Calu3 (cell line): ENCODE results near the gene GALNT15. TPM values are rescaled to one million over a fixed set of nuclear protein-coding genes. Genes with fewer than 3 reads are reported as not detected.

Experiments
- BruUV-seq: library from RNA; stranded (reverse); fragments of 400-500 nt; replicated peaks from 2 replicates; lab custom pipeline; 2021; lab: Mats Ljungman, UMichigan
- CTCF ChIA-PET: fragments of 300-600 bp; sonication (Branson Sonifier 250); formaldehyde crosslinking; loops from one replicate; lab custom pipeline; 2022; ENCODE audit warnings: antibody characterized with exemption; lab: Charles Lee
- DNase-seq: peaks from one replicate; pipeline ENCODE4 v3.0.0; 2022
- H3K27ac Mint-ChIP-seq: one replicate; pipeline ENCODE4 v1.8.0; 2022; ENCODE audit warnings: mixed read lengths; ENCODE audit not compliant: unreplicated experiment
- H3K27me3 Mint-ChIP-seq: one replicate; pipeline ENCODE4 v1.8.0; 2022; ENCODE audit warnings: mixed read lengths; ENCODE audit not compliant: unreplicated experiment
- H3K36me3 Mint-ChIP-seq: one replicate; pipeline ENCODE4 v1.8.0; 2022; ENCODE audit warnings: mild to moderate bottlenecking, moderate library complexity, mixed read lengths; ENCODE audit not compliant: insufficient read depth, unreplicated experiment
- H3K4me1 Mint-ChIP-seq: one replicate; pipeline ENCODE4 v1.8.0; 2022; ENCODE audit warnings: mild to moderate bottlenecking, low read depth, mixed read lengths; ENCODE audit not compliant: unreplicated experiment
- H3K4me3 Mint-ChIP-seq: one replicate; pipeline ENCODE4 v1.8.0; 2022; ENCODE audit warnings: mild to moderate bottlenecking, low read depth, moderate library complexity, mixed read lengths; ENCODE audit not compliant: unreplicated experiment
- H3K9me3 Mint-ChIP-seq: one replicate; pipeline ENCODE4 v1.8.0; 2022; ENCODE audit warnings: low read depth, mixed read lengths; ENCODE audit not compliant: unreplicated experiment
- intact Hi-C: fragments of 100-400 bp; cut with micrococcal nuclease; formaldehyde crosslinking; loops from one replicate; pipeline ENCODE4 v1.10.0; 2022; ENCODE audit not compliant: unreplicated experiment
- total RNA-seq: library from RNA; stranded (reverse); gene quantifications from 2 replicates; pipeline ENCODE4 v1.2.3, GENCODE V29; 2022
- TF ChIP-seq, protein P1 (sequence below): fragments of 200-600 bp; IDR thresholded peaks from one replicate; pipeline ENCODE4 v1.8.0; 2022; ENCODE audit warnings: antibody characterized with exemption; ENCODE audit not compliant: unreplicated experiment

The GALNT15 gene
- total RNA-seq, 1 experiment from 2014 or later, result not detected

- TF ChIP-seq, protein P1, sequence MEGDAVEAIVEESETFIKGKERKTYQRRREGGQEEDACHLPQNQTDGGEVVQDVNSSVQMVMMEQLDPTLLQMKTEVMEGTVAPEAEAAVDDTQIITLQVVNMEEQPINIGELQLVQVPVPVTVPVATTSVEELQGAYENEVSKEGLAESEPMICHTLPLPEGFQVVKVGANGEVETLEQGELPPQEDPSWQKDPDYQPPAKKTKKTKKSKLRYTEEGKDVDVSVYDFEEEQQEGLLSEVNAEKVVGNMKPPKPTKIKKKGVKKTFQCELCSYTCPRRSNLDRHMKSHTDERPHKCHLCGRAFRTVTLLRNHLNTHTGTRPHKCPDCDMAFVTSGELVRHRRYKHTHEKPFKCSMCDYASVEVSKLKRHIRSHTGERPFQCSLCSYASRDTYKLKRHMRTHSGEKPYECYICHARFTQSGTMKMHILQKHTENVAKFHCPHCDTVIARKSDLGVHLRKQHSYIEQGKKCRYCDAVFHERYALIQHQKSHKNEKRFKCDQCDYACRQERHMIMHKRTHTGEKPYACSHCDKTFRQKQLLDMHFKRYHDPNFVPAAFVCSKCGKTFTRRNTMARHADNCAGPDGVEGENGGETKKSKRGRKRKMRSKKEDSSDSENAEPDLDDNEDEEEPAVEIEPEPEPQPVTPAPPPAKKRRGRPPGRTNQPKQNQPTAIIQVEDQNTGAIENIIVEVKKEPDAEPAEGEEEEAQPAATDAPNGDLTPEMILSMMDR, result no peak
- CTCF ChIA-PET, result no interaction called here
- no peaks in the 10 kb centered on the region for H3K4me1 Mint-ChIP-seq
- BruUV-seq, result no TSS peak
- no peaks in the 10 kb centered on the region for H3K36me3 Mint-ChIP-seq
- no peak overlapping the region for H3K4me3 Mint-ChIP-seq
- no peak for DNase-seq
- no peak overlapping the region for H3K27ac Mint-ChIP-seq
- intact Hi-C loops, result no loop called here
- peaks cover 7% of the 10 kb centered on the region for H3K27me3 Mint-ChIP-seq
- H3K9me3 Mint-ChIP-seq, result peaks cover 4% of the 10 kb centered on the region
Observed at GRCh38 chr3:16147220-16147994, 27.1 kb upstream of the GALNT15 start.

GRCh38 chr3:16148213-16148612 lies 26.3 kb upstream of the GALNT15 start:
- CTCF ChIA-PET, result interaction anchor here (0.9 kb wide), 1 partner anchor 88 kb away, joined by 4 read pairs; no protein-coding TSS in a partner anchor
- BruUV-seq, result no TSS peak
- TF ChIP-seq, protein P1, result no peak
- intact Hi-C loops, result no loop called here
- H3K9me3 Mint-ChIP-seq, result peaks cover 4% of the 10 kb centered on the region
- H3K36me3 Mint-ChIP-seq, result no peaks in the 10 kb centered on the region
- no peak overlapping the region for H3K27ac Mint-ChIP-seq
- DNase-seq, result no peak
- H3K27me3 Mint-ChIP-seq, result peaks cover 10% of the 10 kb centered on the region
- H3K4me1 Mint-ChIP-seq, result no peaks in the 10 kb centered on the region
- H3K4me3 Mint-ChIP-seq, result no peak overlapping the region

- TF ChIP-seq, protein P1, result no peak
- H3K27me3 Mint-ChIP-seq, result peaks cover 16% of the 10 kb centered on the region
- BruUV-seq, result no TSS peak
- intact Hi-C loops, result no loop called here
- H3K4me3 Mint-ChIP-seq, result no peak overlapping the region
- no peaks in the 10 kb centered on the region for H3K36me3 Mint-ChIP-seq
- H3K4me1 Mint-ChIP-seq, result no peaks in the 10 kb centered on the region
- DNase-seq, result no peak
- H3K9me3 Mint-ChIP-seq, result peaks cover 4% of the 10 kb centered on the region
- CTCF ChIA-PET, result interaction anchor here (0.9 kb wide), 1 partner anchor 89 kb away, joined by 4 read pairs; no protein-coding TSS in a partner anchor
- no peak overlapping the region for H3K27ac Mint-ChIP-seq
Observed at GRCh38 chr3:16148783-16149182, 25.7 kb upstream of the GALNT15 start.

GRCh38 chr3:16150285-16150684 lies 24.2 kb upstream of the GALNT15 start:
- no peak for DNase-seq
- H3K4me1 Mint-ChIP-seq, result no peaks in the 10 kb centered on the region
- CTCF ChIA-PET, result no interaction called here
- peaks cover 23% of the 10 kb centered on the region for H3K27me3 Mint-ChIP-seq
- peaks cover 2% of the 10 kb centered on the region for H3K9me3 Mint-ChIP-seq
- BruUV-seq, result no TSS peak
- intact Hi-C loops, result no loop called here
- TF ChIP-seq, protein P1, result no peak
- H3K36me3 Mint-ChIP-seq, result no peaks in the 10 kb centered on the region
- no peak overlapping the region for H3K27ac Mint-ChIP-seq
- H3K4me3 Mint-ChIP-seq, result no peak overlapping the region
